OCI-LY1 (cell line): ENCODE data around the gene DOCK1.

Experiments used
- H2AFZ ChIP-seq: fragments of 200-600 bp; sonication (generic), shearing (Covaris generic); 2 replicates; pipeline ENCODE4 v1.6.0; 2014; ENCODE audit warnings: antibody characterized with exemption, mild to moderate bottlenecking, low read length
- H3F3A ChIP-seq: fragments of 200-600 bp; sonication (generic), shearing (Covaris generic); 2 replicates; pipeline ENCODE4 v1.6.0; 2014; ENCODE audit warnings: mild to moderate bottlenecking, antibody characterized with exemption, low read length, moderate library complexity; ENCODE audit not compliant: insufficient read depth
- H3K27ac ChIP-seq: fragments of 200-600 bp; sonication (generic); 2 replicates; pipeline ENCODE4 v1.5.1; 2014; ENCODE audit warnings: low read length, mixed run types, mild to moderate bottlenecking, low read depth; ENCODE audit not compliant: poor library complexity, severe bottlenecking
- H3K27me3 ChIP-seq: fragments of 200-600 bp; sonication (generic); 2 replicates; pipeline ENCODE4 v1.6.0; 2014; ENCODE audit warnings: antibody characterized with exemption, mild to moderate bottlenecking, low read length, moderate library complexity; ENCODE audit not compliant: insufficient read depth
- H3K36me3 ChIP-seq: fragments of 200-600 bp; sonication (generic); 2 replicates; pipeline ENCODE4 v1.6.1; 2014; ENCODE audit warnings: mild to moderate bottlenecking, antibody characterized with exemption, low read length, moderate library complexity, mixed read lengths; ENCODE audit not compliant: insufficient read depth
- H3K4me1 ChIP-seq: fragments of 200-600 bp; sonication (generic); 2 replicates; pipeline ENCODE4 v1.5.1; 2014; ENCODE audit warnings: mild to moderate bottlenecking, low read length, moderate library complexity; ENCODE audit not compliant: insufficient read depth, severe bottlenecking
- H3K4me2 ChIP-seq: fragments of 200-600 bp; sonication (generic), shearing (Covaris generic); 2 replicates; pipeline ENCODE4 v1.6.1; 2014; ENCODE audit warnings: low read length
- H3K4me3 ChIP-seq: fragments of 200-600 bp; sonication (generic); 2 replicates; pipeline ENCODE4 v1.5.1; 2014; ENCODE audit warnings: low read length, low read depth, mild to moderate bottlenecking, mixed read lengths; ENCODE audit not compliant: poor library complexity, severe bottlenecking
- H3K79me2 ChIP-seq: fragments of 200-600 bp; shearing (Covaris generic); 2 replicates; pipeline ENCODE4 v1.6.1; 2016; ENCODE audit warnings: mixed run types, low read length, mixed read lengths; ENCODE audit not compliant: insufficient read depth
- H3K9ac ChIP-seq: fragments of 200-600 bp; sonication (generic), shearing (Covaris generic); 2 replicates; pipeline ENCODE4 v1.6.1; 2014; ENCODE audit warnings: mild to moderate bottlenecking, low read length, mixed read lengths
- H3K9me2 ChIP-seq: fragments of 200-600 bp; sonication (generic), shearing (Covaris generic); 2 replicates; pipeline ENCODE4 v1.6.1; 2014; ENCODE audit warnings: low read depth, mild to moderate bottlenecking, low read length, mixed read lengths
- H3K9me3 ChIP-seq: fragments of 200-600 bp; shearing (Covaris generic); 2 replicates; pipeline ENCODE4 v1.6.1; 2014; ENCODE audit warnings: low read length, mixed read lengths
- H4K20me1 ChIP-seq: fragments of 200-600 bp; sonication (generic), shearing (Covaris generic); 2 replicates; pipeline ENCODE4 v1.6.0; 2016; ENCODE audit warnings: mild to moderate bottlenecking, low read length; ENCODE audit not compliant: insufficient read depth
- CTCF ChIP-seq: fragments of 200-600 bp; sonication (generic), shearing (Covaris generic); IDR thresholded peaks from 2 replicates; pipeline ENCODE4 v1.5.1; 2017; ENCODE audit warnings: mild to moderate bottlenecking, antibody characterized with exemption, low read length, moderate library complexity, mixed read lengths
- EZH2 ChIP-seq: fragments of 200-600 bp; sonication (generic), shearing (Covaris generic); IDR thresholded peaks from 2 replicates; pipeline ENCODE4 v1.8.0; 2017; ENCODE audit warnings: borderline replicate concordance, mixed run types, mild to moderate bottlenecking, antibody characterized with exemption, low read length, moderate library complexity, mixed read lengths

The DOCK1 gene

GRCh38 chr10:127159648-127160245 is 254.5 kb downstream of the DOCK1 start:
- Histone ChIP-seq H3K9me2 (no peaks in the 10 kb centered on the region), H3K36me3 (no peaks in the 10 kb centered on the region)
- TF ChIP-seq CTCF, result no peak
- no peak for TF ChIP-seq EZH2

GRCh38 chr10:127161482-127161881 is 256.3 kb downstream of the DOCK1 start:
- no peaks in the 10 kb centered on the region for H3K9me2 ChIP-seq
- H3K27me3 ChIP-seq, result no peaks in the 10 kb centered on the region
- H3K9me3 ChIP-seq, result no peaks in the 10 kb centered on the region
- H3K4me1 ChIP-seq, result no peaks in the 10 kb centered on the region
- H2AFZ ChIP-seq, result no peak overlapping the region
- H3K79me2 ChIP-seq, result no peaks in the 10 kb centered on the region
- H3K9ac ChIP-seq, result no peak overlapping the region
- H3K27ac ChIP-seq, result no peak overlapping the region
- no peaks in the 10 kb centered on the region for H3K36me3 ChIP-seq
- no peak overlapping the region for H3K4me3 ChIP-seq
- H3K4me2 ChIP-seq, result no peak overlapping the region
- TF ChIP-seq CTCF, result no peak
- H4K20me1 ChIP-seq, result no peaks in the 10 kb centered on the region
- H3F3A ChIP-seq, result no peaks in the 10 kb centered on the region

More at GRCh38 chr10:127159648-127160245, 254.5 kb downstream of the DOCK1 start:
- H4K20me1 ChIP-seq, result no peaks in the 10 kb centered on the region
- H3K27me3 ChIP-seq, result no peaks in the 10 kb centered on the region
- no peaks in the 10 kb centered on the region for H3K4me1 ChIP-seq
- H3F3A ChIP-seq, result no peaks in the 10 kb centered on the region
- H3K9me3 ChIP-seq, result no peaks in the 10 kb centered on the region
- no peak overlapping the region for H3K27ac ChIP-seq
- H3K4me2 ChIP-seq, result no peak overlapping the region
- H3K9ac ChIP-seq, result no peak overlapping the region
- H3K4me3 ChIP-seq, result no peak overlapping the region
- no peak overlapping the region for H2AFZ ChIP-seq
- no peaks in the 10 kb centered on the region for H3K79me2 ChIP-seq

GRCh38 chr10:127162841-127163240 is 257.6 kb downstream of the DOCK1 start:
- Histone ChIP-seq H2AFZ (no peak overlapping the region), H3K79me2 (no peaks in the 10 kb centered on the region), H3K36me3 (no peaks in the 10 kb centered on the region), H4K20me1 (no peaks in the 10 kb centered on the region), H3K27ac (no peak overlapping the region), H3K9me2 (no peaks in the 10 kb centered on the region), H3F3A (no peaks in the 10 kb centered on the region), H3K4me3 (no peak overlapping the region), H3K9ac (no peak overlapping the region), H3K4me2 (no peak overlapping the region), H3K9me3 (no peaks in the 10 kb centered on the region), H3K4me1 (no peaks in the 10 kb centered on the region), H3K27me3 (no peaks in the 10 kb centered on the region)
- TF ChIP-seq CTCF (no peak), EZH2 (no peak)
